Thymus (tissue), 11 donors: ENCODE results near the gene ARVCF. TPM values are rescaled to one million over a fixed set of nuclear protein-coding genes. Genes with fewer than 3 reads are reported as not detected.

Source experiments
- DNase-seq, 9 donors: peaks; one replicate each; pipeline ENCODE4 v3.0.0-alpha.2; 2013; ENCODE audit warnings: low spot score in 9 of 9, low read depth in 6 of 9, missing footprints in 1 of 9
- H3K27ac ChIP-seq, 2 donors: one replicate each; pipeline ENCODE4 v1.5.1; 2013; ENCODE audit warnings: control low read depth in 1 of 2, low read depth in 1 of 2, low read length in 1 of 2, mild to moderate bottlenecking in 1 of 2, moderate library complexity in 1 of 2
- H3K27me3 ChIP-seq, 2 donors: one replicate each; pipeline ENCODE4 v1.5.1; 2013; ENCODE audit warnings: low read length in 1 of 2; ENCODE audit not compliant: control insufficient read depth in 2 of 2, insufficient read depth in 1 of 2
- H3K36me3 ChIP-seq, 2 donors: one replicate each; pipeline ENCODE4 v1.5.1; 2013; ENCODE audit warnings: low read length in 1 of 2, mild to moderate bottlenecking in 1 of 2, moderate library complexity in 1 of 2; ENCODE audit not compliant: control insufficient read depth in 2 of 2, insufficient read depth in 2 of 2
- H3K4me1 ChIP-seq, 2 donors: one replicate each; pipeline ENCODE4 v1.5.1; 2013; ENCODE audit warnings: low read length in 2 of 2; ENCODE audit not compliant: control insufficient read depth in 2 of 2, insufficient read depth in 2 of 2
- H3K4me3 ChIP-seq, 2 donors: one replicate each; pipeline ENCODE4 v1.5.1; 2013; ENCODE audit warnings: low read length in 2 of 2, control low read depth in 1 of 2, mild to moderate bottlenecking in 1 of 2
- H3K9me3 ChIP-seq, 2 donors: one replicate each; pipeline ENCODE4 v1.5.1; 2013; ENCODE audit warnings: low read length in 1 of 2, mild to moderate bottlenecking in 1 of 2; ENCODE audit not compliant: control insufficient read depth in 2 of 2, insufficient read depth in 1 of 2
- WGBS: extraction: QIAGEN DNeasy Blood & Tissue Kit; methylation state at CpG from one replicate; pipeline ENCODE4 v1.1.7; 2013; 5-methylcytosine and 5-hydroxymethylcytosine counted together
- polyA plus RNA-seq: library from polyadenylated mRNA; stranded (reverse); fragments of 200-250 nt; gene quantifications from one replicate; pipeline ENCODE4 v1.2.3, GENCODE V29; 2013
- total RNA-seq: library from RNA; stranded (reverse); fragments of 120-200 nt; gene quantifications from one replicate; pipeline ENCODE4 v1.2.4, GENCODE V29; 2013
- donor health status: healthy.

Gene ARVCF
- total and polyA plus RNA-seq, 2 donors: 2.1 to 8.2 TPM

DNA sequence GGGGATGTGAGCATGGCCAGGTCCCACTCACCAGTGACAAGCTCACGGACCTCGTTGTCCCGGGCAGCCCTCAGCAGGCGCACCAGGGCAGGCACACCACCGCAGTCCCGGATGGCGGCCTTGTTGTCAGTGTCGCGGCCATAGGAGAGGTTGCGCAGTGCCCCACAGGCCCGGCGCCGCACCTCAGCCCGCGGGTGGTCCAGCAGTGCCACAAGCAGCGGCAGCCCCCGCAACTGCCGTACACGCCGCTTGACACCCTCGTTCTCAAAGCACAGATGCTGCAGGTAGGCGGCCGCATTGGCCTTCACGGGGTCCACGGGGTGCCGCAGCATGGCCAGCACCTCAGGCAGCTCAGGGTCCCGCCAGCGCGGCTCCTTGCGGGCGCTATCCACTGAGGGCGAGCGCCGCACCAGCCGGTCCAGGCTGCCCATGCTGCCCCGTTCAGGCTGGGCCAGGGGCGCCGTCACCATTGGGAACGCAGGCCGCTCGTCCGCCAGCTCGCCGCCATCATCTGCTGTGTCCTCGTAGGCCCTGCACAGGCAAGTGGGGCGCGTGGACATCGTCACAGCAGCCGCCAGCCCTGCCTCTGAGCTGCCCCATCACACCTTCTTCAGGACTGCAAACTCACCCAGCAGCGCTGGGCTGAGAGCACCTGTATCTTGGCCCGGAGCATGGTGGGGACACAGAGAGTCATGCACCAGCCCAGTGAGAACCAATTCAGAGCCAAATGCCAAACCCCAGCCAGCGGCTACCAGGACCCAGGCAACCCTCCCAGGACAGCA lies 36.7 kb downstream of the ARVCF start:
- DNase-seq: no peak
- no peaks in the 10 kb centered on the region for H3K9me3 ChIP-seq
- H3K27me3 ChIP-seq: no peaks in the 10 kb centered on the region
- no peaks in the 10 kb centered on the region for H3K36me3 ChIP-seq
- H3K4me3 ChIP-seq: no peak overlapping the region
- 96% methylated on average over 52 of the region's 52 CpGs for WGBS
- H3K27ac ChIP-seq: no peak overlapping the region
- peaks cover 3 to 10% of the 10 kb centered on the region in 2 donors for H3K4me1 ChIP-seq

DNA sequence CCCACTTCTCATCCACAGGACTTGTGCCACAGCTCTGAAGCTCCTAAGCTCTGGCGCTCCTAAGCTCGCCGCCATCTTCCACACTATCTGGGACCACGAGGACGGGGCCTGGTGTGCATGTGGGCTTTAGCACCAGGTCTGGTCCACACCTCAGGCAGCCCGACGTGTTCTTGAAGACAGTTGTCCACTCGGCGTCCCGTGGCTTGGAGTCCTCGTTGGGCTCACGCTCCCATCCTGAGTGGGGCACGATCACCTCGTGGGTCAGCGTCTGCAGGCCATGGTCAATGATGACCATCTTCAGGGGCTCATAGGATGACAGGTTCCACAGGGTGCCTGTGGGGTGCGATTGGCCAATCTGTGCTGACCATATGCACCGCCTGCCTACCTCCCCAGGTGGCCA lies 37.9 kb downstream of the ARVCF start:
- 97% methylated on average over 17 of the region's 17 CpGs for WGBS
- no peaks in the 10 kb centered on the region for H3K9me3 ChIP-seq
- no peak overlapping the region for H3K4me3 ChIP-seq
- no peak overlapping the region for H3K27ac ChIP-seq
- H3K27me3 ChIP-seq: no peaks in the 10 kb centered on the region
- no peaks in the 10 kb centered on the region for H3K36me3 ChIP-seq
- DNase-seq: no peak
- peaks cover 6 to 21% of the 10 kb centered on the region in 2 donors for H3K4me1 ChIP-seq

- H3K27ac ChIP-seq: no peak overlapping the region
- H3K4me1 ChIP-seq: peaks cover 6 to 24% of the 10 kb centered on the region in 2 donors
- no peak for DNase-seq
- H3K4me3 ChIP-seq: no peak overlapping the region
- H3K36me3 ChIP-seq: no peaks in the 10 kb centered on the region
- no peaks in the 10 kb centered on the region for H3K27me3 ChIP-seq
- 96% methylated on average over 32 of the region's 32 CpGs for WGBS
- no peaks in the 10 kb centered on the region for H3K9me3 ChIP-seq
Measured at GRCh38 chr22:19977296-19978243, 39.1 kb downstream of the ARVCF start.

- Histone ChIP-seq H3K36me3 (peaks cover 0 to 3% of the 10 kb centered on the region in 2 donors), H3K27me3 (no peaks in the 10 kb centered on the region), H3K9me3 (peaks cover 0 to under 1% of the 10 kb centered on the region in 2 donors), H3K4me3 (no peak overlapping the region), H3K4me1 (peaks cover 6 to 24% of the 10 kb centered on the region in 2 donors), H3K27ac (no peak overlapping the region)
- DNase-seq: no peak
- WGBS: 96% methylated on average over 3 of the region's 3 CpGs
Measured at GRCh38 chr22:19976671-19977070, 40.0 kb downstream of the ARVCF start.

DNA sequence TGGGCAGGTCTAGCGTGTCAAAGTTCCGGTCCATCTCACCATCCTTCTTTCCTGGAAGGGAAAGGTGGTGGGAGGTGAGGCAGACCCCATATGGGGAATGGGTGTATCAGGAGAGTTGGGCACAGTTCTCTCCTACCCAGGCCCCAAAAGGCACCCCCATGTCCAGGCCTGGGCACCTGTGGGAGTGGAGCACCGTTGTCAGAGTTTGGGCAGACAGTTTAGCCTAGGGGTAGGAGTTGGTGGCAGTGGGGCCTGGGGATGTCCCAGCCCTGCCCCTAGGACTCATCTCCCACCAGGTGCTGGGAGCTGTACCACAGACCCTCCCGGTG lies 41.0 kb downstream of the ARVCF start:
- Histone ChIP-seq H3K27me3 (no peaks in the 10 kb centered on the region), H3K36me3 (peaks cover 0 to 4% of the 10 kb centered on the region in 2 donors), H3K9me3 (peaks cover 0 to 2% of the 10 kb centered on the region in 2 donors), H3K4me1 (peaks cover 6 to 27% of the 10 kb centered on the region in 2 donors), H3K27ac (peak overlapping the region in 1 of 2 donors; percentile 26), H3K4me3 (no peak overlapping the region)
- DNase-seq: no peak
- WGBS: 55% methylated on average over 4 of the region's 4 CpGs

- H3K27ac ChIP-seq: peak overlapping the region in 1 of 2 donors; percentile 67
- H3K4me1 ChIP-seq: peaks cover 6 to 29% of the 10 kb centered on the region in 2 donors
- H3K4me3 ChIP-seq: no peak overlapping the region
- peaks cover under 1 to 5% of the 10 kb centered on the region in 2 donors for H3K36me3 ChIP-seq
- WGBS: 23% methylated on average over 13 of the region's 13 CpGs
- DNase-seq: peak in 1 of 9 donors; percentile 29
- no peaks in the 10 kb centered on the region for H3K27me3 ChIP-seq
- H3K9me3 ChIP-seq: peaks cover 0 to 2% of the 10 kb centered on the region in 2 donors
Measured at GRCh38 chr22:19974935-19975706, 41.5 kb downstream of the ARVCF start.

DNA sequence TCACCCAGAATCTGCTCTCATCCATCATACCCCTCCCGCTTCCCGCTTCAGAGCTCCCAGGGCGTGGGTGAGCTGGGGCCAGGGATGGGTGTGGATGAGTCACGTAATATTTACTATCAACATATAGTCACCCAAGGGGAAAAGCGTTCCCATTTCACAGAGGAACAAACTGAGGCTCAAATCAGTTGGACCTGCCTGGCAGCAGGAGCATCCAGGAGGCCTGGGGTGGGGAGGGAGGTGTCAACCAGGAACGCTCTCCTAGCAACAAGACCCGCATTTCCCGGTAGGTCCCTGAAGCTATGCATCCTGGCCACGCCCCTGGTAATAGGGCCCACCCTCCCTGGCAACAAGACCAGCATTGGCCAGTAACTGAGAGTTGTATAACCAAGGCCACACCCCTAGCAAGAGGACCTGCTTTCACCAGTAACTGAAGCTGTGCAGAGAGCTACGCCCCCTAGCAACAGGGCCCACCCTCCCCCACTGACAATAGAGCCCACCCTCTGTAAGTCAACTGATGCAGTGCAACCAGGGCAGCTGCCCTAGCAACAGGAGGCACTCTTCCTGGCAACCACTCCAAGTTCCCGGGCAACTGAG lies 42.3 kb downstream of the ARVCF start:
- no peak overlapping the region for H3K4me3 ChIP-seq
- H3K27me3 ChIP-seq: no peaks in the 10 kb centered on the region
- peak overlapping the region in 1 of 2 donors; percentile 67 for H3K27ac ChIP-seq
- H3K36me3 ChIP-seq: peaks cover 8 to 10% of the 10 kb centered on the region in 2 donors
- H3K4me1 ChIP-seq: peaks cover 6 to 29% of the 10 kb centered on the region in 2 donors
- H3K9me3 ChIP-seq: peaks cover 0 to 2% of the 10 kb centered on the region in 2 donors
- whole genome bisulfite sequencing: 51% methylated on average over 11 of the region's 11 CpGs
- peak; percentile 52 to 89 (median 71) for DNase-seq

GRCh38 chr22:19973551-19974267 lies 42.9 kb downstream of the ARVCF start:
- Histone ChIP-seq H3K36me3 (peaks cover 14 to 16% of the 10 kb centered on the region in 2 donors), H3K4me3 (no peak overlapping the region), H3K27me3 (no peaks in the 10 kb centered on the region), H3K4me1 (peaks cover 6 to 29% of the 10 kb centered on the region in 2 donors), H3K9me3 (peaks cover 0 to 2% of the 10 kb centered on the region in 2 donors), H3K27ac (no peak overlapping the region)
- no peak for DNase-seq
- 98% methylated on average over 46 of the region's 46 CpGs for WGBS
